H9 (cell line): ENCODE results near the gene LAMB4. TPM values are rescaled to one million over a fixed set of nuclear protein-coding genes. Genes with fewer than 3 reads are reported as not detected.

Experiments used
- DNase-seq: peaks from one replicate; pipeline ENCODE4 v3.0.0-alpha.2; 2017
- H2AFZ ChIP-seq: one replicate; pipeline ENCODE4 v1.6.1; 2013; ENCODE audit warnings: mild to moderate bottlenecking, low read length, control low read depth, moderate library complexity
- H2AK5ac ChIP-seq: 2 replicates; pipeline ENCODE4 v1.6.1; 2013; ENCODE audit warnings: low read length, control low read depth, mixed read lengths; ENCODE audit not compliant: insufficient read length
- H2BK120ac ChIP-seq: one replicate; pipeline ENCODE4 v1.6.1; 2013; ENCODE audit warnings: low read depth, mild to moderate bottlenecking, low read length, control low read depth, inconsistent platforms; ENCODE audit not compliant: poor library complexity, severe bottlenecking
- H2BK12ac ChIP-seq: 2 replicates; pipeline ENCODE4 v1.6.1; 2013; ENCODE audit warnings: low read length, control low read depth, mixed read lengths, low read depth; ENCODE audit not compliant: insufficient read length
- H2BK15ac ChIP-seq: 2 replicates; pipeline ENCODE4 v1.6.1; 2013; ENCODE audit warnings: low read depth, low read length, control low read depth
- H2BK20ac ChIP-seq: one replicate; pipeline ENCODE4 v1.6.1; 2013; ENCODE audit warnings: low read depth, mild to moderate bottlenecking, low read length, control low read depth, inconsistent platforms; ENCODE audit not compliant: poor library complexity, severe bottlenecking
- H2BK5ac ChIP-seq: 2 replicates; pipeline ENCODE4 v1.6.1; 2013; ENCODE audit warnings: low read length, control low read depth, mixed read lengths; ENCODE audit not compliant: insufficient read length
- H3K14ac ChIP-seq: 2 replicates; pipeline ENCODE4 v1.6.1; 2013; ENCODE audit warnings: low read length, control low read depth; ENCODE audit not compliant: insufficient read depth
- H3K18ac ChIP-seq: 2 replicates; pipeline ENCODE4 v1.6.1; 2013; ENCODE audit warnings: low read depth, mild to moderate bottlenecking, mixed read lengths, low read length, control low read depth; ENCODE audit not compliant: insufficient read length
- H3K23ac ChIP-seq: 2 replicates; pipeline ENCODE4 v1.6.1; 2013; ENCODE audit warnings: low read length, control low read depth, mixed read lengths, low read depth; ENCODE audit not compliant: insufficient read length
- H3K23me2 ChIP-seq: 2 replicates; pipeline ENCODE4 v1.6.1; 2013; ENCODE audit warnings: low read depth, mild to moderate bottlenecking, mixed read lengths, low read length, control low read depth; ENCODE audit not compliant: insufficient read length, poor library complexity, severe bottlenecking
- H3K27ac ChIP-seq: 2 replicates; pipeline ENCODE4 v1.5.1; 2013; ENCODE audit warnings: low read length, control low read depth, mixed read lengths, low read depth; ENCODE audit not compliant: insufficient read length
- H3K27me3 ChIP-seq: 2 replicates; pipeline ENCODE4 v1.6.1; 2013; ENCODE audit warnings: low read length, control low read depth, inconsistent platforms; ENCODE audit not compliant: insufficient read depth
- H3K4ac ChIP-seq: 2 replicates; pipeline ENCODE4 v1.6.1; 2013; ENCODE audit warnings: low read depth, mild to moderate bottlenecking, control low read depth, inconsistent platforms, low read length, moderate library complexity
- H3K4me1 ChIP-seq: 2 replicates; pipeline ENCODE4 v1.6.1; 2013; ENCODE audit warnings: low read length, control low read depth, inconsistent platforms; ENCODE audit not compliant: insufficient read depth
- H3K4me2 ChIP-seq: 2 replicates; pipeline ENCODE4 v1.6.1; 2013; ENCODE audit warnings: low read length, control low read depth, mixed read lengths; ENCODE audit not compliant: insufficient read length, insufficient read depth
- H3K56ac ChIP-seq: 2 replicates; pipeline ENCODE4 v1.6.1; 2013; ENCODE audit warnings: low read depth, mild to moderate bottlenecking, mixed read lengths, low read length, control low read depth; ENCODE audit not compliant: insufficient read length
- H3K79me1 ChIP-seq: 2 replicates; pipeline ENCODE4 v1.6.1; 2013; ENCODE audit warnings: low read depth, mild to moderate bottlenecking, moderate library complexity, low read length, control low read depth, inconsistent platforms; ENCODE audit not compliant: insufficient read depth, poor library complexity, severe bottlenecking
- H3K79me2 ChIP-seq: 2 replicates; pipeline ENCODE4 v1.6.1; 2013; ENCODE audit warnings: low read length, control low read depth, inconsistent platforms; ENCODE audit not compliant: insufficient read depth
- H3K9ac ChIP-seq: 2 replicates; pipeline ENCODE4 v1.6.1; 2013; ENCODE audit warnings: low read length, control low read depth, mixed read lengths; ENCODE audit not compliant: insufficient read length; ENCODE audit errors: extremely low read depth
- H3K9me3 ChIP-seq: one replicate; pipeline ENCODE4 v1.6.1; 2013; ENCODE audit warnings: low read depth, low read length, inconsistent platforms; ENCODE audit not compliant: control insufficient read depth
- H3T11ph ChIP-seq: one replicate; pipeline ENCODE4 v1.6.1; 2013; ENCODE audit warnings: mild to moderate bottlenecking, low read length, control low read depth, inconsistent platforms
- H4K20me1 ChIP-seq: one replicate; pipeline ENCODE4 v1.6.1; 2013; ENCODE audit not compliant: control insufficient read depth, insufficient read length, insufficient read depth
- H4K5ac ChIP-seq: 2 replicates; pipeline ENCODE4 v1.6.1; 2013; ENCODE audit warnings: low read depth, mild to moderate bottlenecking, mixed read lengths, low read length, control low read depth; ENCODE audit not compliant: insufficient read length
- H4K8ac ChIP-seq: replicated peaks from 2 replicates; pipeline ENCODE4 v1.6.1; 2013; ENCODE audit warnings: low read length, control low read depth, mixed read lengths, low read depth; ENCODE audit not compliant: insufficient read length
- H4K91ac ChIP-seq: 2 replicates; pipeline ENCODE4 v1.6.1; 2013; ENCODE audit warnings: low read depth, mild to moderate bottlenecking, moderate library complexity, mixed read lengths, low read length, control low read depth; ENCODE audit not compliant: insufficient read length
- H3K27ac Mint-ChIP-seq, 3 experiments: 2 replicates in 2 of 3; 3 replicates in 1 of 3; pipeline ENCODE4 v1.8.0; 2020 to 2021; ENCODE audit warnings: mixed read lengths in 3 of 3, mild to moderate bottlenecking in 1 of 3, moderate library complexity in 1 of 3
- H3K27me3 Mint-ChIP-seq: 2 replicates; pipeline ENCODE4 v1.8.0; 2021; ENCODE audit warnings: low read depth, mild to moderate bottlenecking, moderate library complexity, mixed read lengths
- H3K36me3 Mint-ChIP-seq, 3 experiments: 2 replicates in 2 of 3; 3 replicates in 1 of 3; pipeline ENCODE4 v1.8.0; 2020 to 2021; ENCODE audit warnings: low read depth in 3 of 3, mixed read lengths in 3 of 3; ENCODE audit not compliant: insufficient read depth in 1 of 3
- H3K4me1 Mint-ChIP-seq, 2 experiments: 2 replicates each; pipeline ENCODE4 v1.8.0; 2020; ENCODE audit warnings: mixed read lengths in 2 of 2
- H3K4me3 Mint-ChIP-seq, 2 experiments: 2 replicates in 1 of 2; 3 replicates in 1 of 2; pipeline ENCODE4 v1.8.0; 2020 to 2021; ENCODE audit warnings: mild to moderate bottlenecking in 2 of 2, mixed read lengths in 2 of 2, moderate library complexity in 1 of 2
- H3K9me3 Mint-ChIP-seq, 2 experiments: 2 replicates in 1 of 2; 3 replicates in 1 of 2; pipeline ENCODE4 v1.8.0; 2020; ENCODE audit warnings: mild to moderate bottlenecking in 2 of 2, mixed read lengths in 2 of 2, moderate library complexity in 1 of 2
- WGBS: extraction: QIAGEN DNeasy Blood & Tissue Kit; methylation state at CpG from one replicate; pipeline ENCODE4 v1.1.7; 2013; ENCODE audit warnings: missing lambda C conversion rate, low lambda C conversion rate, mixed read lengths; ENCODE audit not compliant: insufficient read length; ENCODE audit errors: extremely low coverage; 5-methylcytosine and 5-hydroxymethylcytosine counted together
- total RNA-seq: library from RNA; stranded (reverse); gene quantifications from 2 replicates; pipeline ENCODE4 v1.2.1, GENCODE V29; 2021
- TF ChIP-seq, protein P1 (sequence below): fragments of 200-600 bp; sonication (generic); conservative IDR thresholded peaks from 3 replicates; pipeline ENCODE4 v1.8.0; 2021; ENCODE audit warnings: antibody characterized with exemption, mild to moderate bottlenecking

LAMB4 gene
- total RNA-seq, 1 experiment from 2014 or later: not detected

GRCh38 chr7:108055611-108056021 lies 74.5 kb downstream of the LAMB4 start:
- Histone ChIP-seq H4K8ac (no peak overlapping the region), H3K27me3 (no peaks in the 10 kb centered on the region), H3K23ac (no peak overlapping the region), H3K27ac (no peak overlapping the region), H2AK5ac (no peak overlapping the region), H3K4ac (no peak overlapping the region), H4K20me1 (no peaks in the 10 kb centered on the region), H3K9ac (no peak overlapping the region), H2BK120ac (no peak overlapping the region), H2BK5ac (no peak overlapping the region), H3K79me2 (no peaks in the 10 kb centered on the region), H3K4me1 (no peaks in the 10 kb centered on the region), H3K18ac (no peak overlapping the region), H3K79me1 (no peaks in the 10 kb centered on the region), H3K23me2 (no peaks in the 10 kb centered on the region), H4K91ac (no peak overlapping the region), H4K5ac (no peak overlapping the region), H2BK12ac (no peak overlapping the region), H3T11ph (no peak overlapping the region), H3K14ac (no peak overlapping the region), H2AFZ (no peak overlapping the region), H3K56ac (no peak overlapping the region), H3K4me2 (no peak overlapping the region), H2BK20ac (no peak overlapping the region), H2BK15ac (no peak overlapping the region), H3K9me3 (no peaks in the 10 kb centered on the region)
- whole genome bisulfite sequencing: no CpG with 5 or more reads among the region's 7 CpGs
- no peak overlapping the region for H3K4me3 Mint-ChIP-seq
- no peak for DNase-seq
- TF ChIP-seq, protein P1, sequence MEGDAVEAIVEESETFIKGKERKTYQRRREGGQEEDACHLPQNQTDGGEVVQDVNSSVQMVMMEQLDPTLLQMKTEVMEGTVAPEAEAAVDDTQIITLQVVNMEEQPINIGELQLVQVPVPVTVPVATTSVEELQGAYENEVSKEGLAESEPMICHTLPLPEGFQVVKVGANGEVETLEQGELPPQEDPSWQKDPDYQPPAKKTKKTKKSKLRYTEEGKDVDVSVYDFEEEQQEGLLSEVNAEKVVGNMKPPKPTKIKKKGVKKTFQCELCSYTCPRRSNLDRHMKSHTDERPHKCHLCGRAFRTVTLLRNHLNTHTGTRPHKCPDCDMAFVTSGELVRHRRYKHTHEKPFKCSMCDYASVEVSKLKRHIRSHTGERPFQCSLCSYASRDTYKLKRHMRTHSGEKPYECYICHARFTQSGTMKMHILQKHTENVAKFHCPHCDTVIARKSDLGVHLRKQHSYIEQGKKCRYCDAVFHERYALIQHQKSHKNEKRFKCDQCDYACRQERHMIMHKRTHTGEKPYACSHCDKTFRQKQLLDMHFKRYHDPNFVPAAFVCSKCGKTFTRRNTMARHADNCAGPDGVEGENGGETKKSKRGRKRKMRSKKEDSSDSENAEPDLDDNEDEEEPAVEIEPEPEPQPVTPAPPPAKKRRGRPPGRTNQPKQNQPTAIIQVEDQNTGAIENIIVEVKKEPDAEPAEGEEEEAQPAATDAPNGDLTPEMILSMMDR: no peak
- no peaks in the 10 kb centered on the region for H3K27me3 Mint-ChIP-seq
- H3K9me3 Mint-ChIP-seq: no peaks in the 10 kb centered on the region
- peaks cover 0 to 5% of the 10 kb centered on the region in 2 experiments; a peak in 1 of 4 replicates for H3K4me1 Mint-ChIP-seq
- H3K27ac Mint-ChIP-seq: no peak overlapping the region
- H3K36me3 Mint-ChIP-seq: no peaks in the 10 kb centered on the region; a peak in 1 of 7 replicates
